K562 (cell line): ENCODE results near the gene ZCCHC14.

Source experiments
- FOS ChIP-seq: IDR thresholded peaks from 3 replicates; pipeline ENCODE4 v1.6.1; 2011; ENCODE audit not compliant: insufficient read length; ENCODE audit errors: extremely low read depth
- SIN3A ChIP-seq, 2 experiments: fragments of 150-350 bp in 1 of 2; IDR thresholded peaks; 2 replicates each; pipeline ENCODE4 v1.6.1; 2011 to 2016; ENCODE audit warnings: borderline replicate concordance in 2 of 2, low read depth in 2 of 2, low read length in 2 of 2, mild to moderate bottlenecking in 2 of 2, moderate library complexity in 2 of 2; ENCODE audit not compliant: control insufficient read depth in 1 of 2
- U2AF1 ChIP-seq: fragments of 200-400 bp; formaldehyde crosslinking; optimal IDR thresholded peaks from 2 replicates; pipeline ENCODE3; 2017; ENCODE audit warnings: mild to moderate bottlenecking, low read depth, low read length, moderate library complexity
- ZNF24 ChIP-seq: fragments of 450-650 bp; IDR thresholded peaks from 2 replicates; pipeline ENCODE4 v1.6.1; 2016
- ZNF584 ChIP-seq: fragments of 200-800 bp; sonication (Bioruptor generic); IDR thresholded peaks from 2 replicates; pipeline ENCODE4 v1.6.1; 2016; ENCODE audit warnings: low read depth, mild to moderate bottlenecking, missing genetic modification characterization, missing compliant biosample characterization
- TF ChIP-seq, protein P1 (sequence below), 2 experiments: fragments of 450-650 bp; formaldehyde crosslinking in 1 of 2; IDR thresholded peaks; 2 replicates each; pipeline versions ENCODE4 v1.4.0 to v1.6.1; 2014 to 2020; ENCODE audit warnings: mild to moderate bottlenecking in 2 of 2, borderline replicate concordance in 1 of 2, low read depth in 1 of 2

- TF ChIP-seq ZNF24 (no peak), FOS (no peak), SIN3A (IDR thresholded peaks at IDR 0.05; ENCODE audit: borderline replicate concordance in 2 of 2, control insufficient read depth in 1 of 2, low read depth in 2 of 2, low read length in 2 of 2) (no peak), ZNF584 (CRISPR knock-in tag) (no peak), U2AF1 (no peak)
- TF ChIP-seq, protein P1, sequence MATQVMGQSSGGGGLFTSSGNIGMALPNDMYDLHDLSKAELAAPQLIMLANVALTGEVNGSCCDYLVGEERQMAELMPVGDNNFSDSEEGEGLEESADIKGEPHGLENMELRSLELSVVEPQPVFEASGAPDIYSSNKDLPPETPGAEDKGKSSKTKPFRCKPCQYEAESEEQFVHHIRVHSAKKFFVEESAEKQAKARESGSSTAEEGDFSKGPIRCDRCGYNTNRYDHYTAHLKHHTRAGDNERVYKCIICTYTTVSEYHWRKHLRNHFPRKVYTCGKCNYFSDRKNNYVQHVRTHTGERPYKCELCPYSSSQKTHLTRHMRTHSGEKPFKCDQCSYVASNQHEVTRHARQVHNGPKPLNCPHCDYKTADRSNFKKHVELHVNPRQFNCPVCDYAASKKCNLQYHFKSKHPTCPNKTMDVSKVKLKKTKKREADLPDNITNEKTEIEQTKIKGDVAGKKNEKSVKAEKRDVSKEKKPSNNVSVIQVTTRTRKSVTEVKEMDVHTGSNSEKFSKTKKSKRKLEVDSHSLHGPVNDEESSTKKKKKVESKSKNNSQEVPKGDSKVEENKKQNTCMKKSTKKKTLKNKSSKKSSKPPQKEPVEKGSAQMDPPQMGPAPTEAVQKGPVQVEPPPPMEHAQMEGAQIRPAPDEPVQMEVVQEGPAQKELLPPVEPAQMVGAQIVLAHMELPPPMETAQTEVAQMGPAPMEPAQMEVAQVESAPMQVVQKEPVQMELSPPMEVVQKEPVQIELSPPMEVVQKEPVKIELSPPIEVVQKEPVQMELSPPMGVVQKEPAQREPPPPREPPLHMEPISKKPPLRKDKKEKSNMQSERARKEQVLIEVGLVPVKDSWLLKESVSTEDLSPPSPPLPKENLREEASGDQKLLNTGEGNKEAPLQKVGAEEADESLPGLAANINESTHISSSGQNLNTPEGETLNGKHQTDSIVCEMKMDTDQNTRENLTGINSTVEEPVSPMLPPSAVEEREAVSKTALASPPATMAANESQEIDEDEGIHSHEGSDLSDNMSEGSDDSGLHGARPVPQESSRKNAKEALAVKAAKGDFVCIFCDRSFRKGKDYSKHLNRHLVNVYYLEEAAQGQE (IDR thresholded peaks at IDR 0.05; ENCODE audit: borderline replicate concordance), result no peak
- TF ChIP-seq, protein P1 (CRISPR knock-in tag; IDR thresholded peaks at IDR 0.05; ENCODE audit: low read depth), result no peak
Measured at GRCh38 chr16:87447323-87447722, 45.5 kb downstream of the ZCCHC14 start.
